Astrocyte (in vitro differentiated cells and primary cell): ENCODE results near the gene DDIT4L. TPM values are rescaled to one million over a fixed set of nuclear protein-coding genes. Genes with fewer than 3 reads are reported as not detected.

ENCODE experiments used
- DNase-seq: peaks from one replicate; pipeline ENCODE4 v3.0.0-alpha.2; 2010; ENCODE audit warnings: low read depth
- FAIRE-seq: peaks from 2 replicates; lab custom pipeline; 2011; peaks lifted over from hg19 to GRCh38; lab: Jason Lieb, UNC
- H2AFZ ChIP-seq: 2 replicates; pipeline ENCODE4 v1.6.0; 2012; ENCODE audit warnings: low read depth, low read length, inconsistent platforms
- H3K27ac ChIP-seq: 2 replicates; pipeline ENCODE4 v1.5.1; 2011; ENCODE audit warnings: low read depth, low read length, inconsistent platforms
- H3K27me3 ChIP-seq: 2 replicates; pipeline ENCODE4 v1.6.0; 2011; ENCODE audit warnings: low read length, inconsistent platforms; ENCODE audit not compliant: insufficient read depth
- H3K36me3 ChIP-seq: 2 replicates; pipeline ENCODE4 v1.5.1; 2011; ENCODE audit warnings: low read length, inconsistent platforms; ENCODE audit not compliant: insufficient read depth
- H3K4me1 ChIP-seq: 2 replicates; pipeline ENCODE4 v1.5.1; 2011; ENCODE audit warnings: low read length, inconsistent platforms; ENCODE audit not compliant: insufficient read depth
- H3K4me2 ChIP-seq: 2 replicates; pipeline ENCODE4 v1.6.0; 2012; ENCODE audit warnings: low read length, inconsistent platforms
- H3K4me3 ChIP-seq: 2 replicates; pipeline ENCODE4 v1.5.1; 2011; ENCODE audit warnings: low read depth, mild to moderate bottlenecking, low read length, inconsistent platforms; ENCODE audit not compliant: insufficient read depth
- H3K79me2 ChIP-seq: 2 replicates; pipeline ENCODE4 v1.6.0; 2012; ENCODE audit warnings: mild to moderate bottlenecking, low read length, inconsistent platforms; ENCODE audit not compliant: insufficient read depth
- H3K9ac ChIP-seq: 2 replicates; pipeline ENCODE4 v1.6.0; 2012; ENCODE audit warnings: mild to moderate bottlenecking, low read length, inconsistent platforms
- H3K9me3 ChIP-seq: 2 replicates; pipeline ENCODE4 v1.5.1; 2012; ENCODE audit warnings: low read depth, mild to moderate bottlenecking, low read length, inconsistent platforms; ENCODE audit not compliant: insufficient read depth
- H4K20me1 ChIP-seq: 2 replicates; pipeline ENCODE4 v1.6.0; 2012; ENCODE audit warnings: low read length, inconsistent platforms; ENCODE audit not compliant: insufficient read depth
- H3K27ac Mint-ChIP-seq: one replicate; pipeline ENCODE4 v1.8.0; 2021; ENCODE audit warnings: mild to moderate bottlenecking, mixed read lengths; ENCODE audit not compliant: unreplicated experiment
- H3K27me3 Mint-ChIP-seq: one replicate; pipeline ENCODE4 v1.8.0; 2021; ENCODE audit warnings: low read depth, mixed read lengths; ENCODE audit not compliant: unreplicated experiment
- H3K36me3 Mint-ChIP-seq: one replicate; pipeline ENCODE4 v1.8.0; 2021; ENCODE audit warnings: low read depth, mixed read lengths; ENCODE audit not compliant: unreplicated experiment
- H3K4me1 Mint-ChIP-seq: one replicate; pipeline ENCODE4 v1.8.0; 2021; ENCODE audit warnings: low read depth, mixed read lengths; ENCODE audit not compliant: unreplicated experiment
- H3K4me3 Mint-ChIP-seq: one replicate; pipeline ENCODE4 v1.8.0; 2021; ENCODE audit warnings: mild to moderate bottlenecking, moderate library complexity, mixed read lengths; ENCODE audit not compliant: unreplicated experiment
- H3K9me3 Mint-ChIP-seq: one replicate; pipeline ENCODE4 v1.8.0; 2021; ENCODE audit warnings: mild to moderate bottlenecking, mixed read lengths; ENCODE audit not compliant: unreplicated experiment
- EZH2 ChIP-seq: IDR thresholded peaks from 2 replicates; pipeline ENCODE4 v1.6.1; 2012; ENCODE audit warnings: mild to moderate bottlenecking, low read length, inconsistent platforms; ENCODE audit not compliant: insufficient read depth
- total RNA-seq: library from RNA; stranded (reverse); gene quantifications from 2 replicates; pipeline ENCODE4 v1.2.1, GENCODE V29; 2021
- TF ChIP-seq, protein P1 (sequence below): IDR thresholded peaks from 2 replicates; pipeline ENCODE4 v1.5.1; 2011; ENCODE audit warnings: low read depth, mild to moderate bottlenecking, inconsistent platforms, low read length, moderate library complexity; ENCODE audit not compliant: insufficient read depth

Gene DDIT4L
- total RNA-seq, 1 donor from 2014 or later: 1.5 TPM

DNA sequence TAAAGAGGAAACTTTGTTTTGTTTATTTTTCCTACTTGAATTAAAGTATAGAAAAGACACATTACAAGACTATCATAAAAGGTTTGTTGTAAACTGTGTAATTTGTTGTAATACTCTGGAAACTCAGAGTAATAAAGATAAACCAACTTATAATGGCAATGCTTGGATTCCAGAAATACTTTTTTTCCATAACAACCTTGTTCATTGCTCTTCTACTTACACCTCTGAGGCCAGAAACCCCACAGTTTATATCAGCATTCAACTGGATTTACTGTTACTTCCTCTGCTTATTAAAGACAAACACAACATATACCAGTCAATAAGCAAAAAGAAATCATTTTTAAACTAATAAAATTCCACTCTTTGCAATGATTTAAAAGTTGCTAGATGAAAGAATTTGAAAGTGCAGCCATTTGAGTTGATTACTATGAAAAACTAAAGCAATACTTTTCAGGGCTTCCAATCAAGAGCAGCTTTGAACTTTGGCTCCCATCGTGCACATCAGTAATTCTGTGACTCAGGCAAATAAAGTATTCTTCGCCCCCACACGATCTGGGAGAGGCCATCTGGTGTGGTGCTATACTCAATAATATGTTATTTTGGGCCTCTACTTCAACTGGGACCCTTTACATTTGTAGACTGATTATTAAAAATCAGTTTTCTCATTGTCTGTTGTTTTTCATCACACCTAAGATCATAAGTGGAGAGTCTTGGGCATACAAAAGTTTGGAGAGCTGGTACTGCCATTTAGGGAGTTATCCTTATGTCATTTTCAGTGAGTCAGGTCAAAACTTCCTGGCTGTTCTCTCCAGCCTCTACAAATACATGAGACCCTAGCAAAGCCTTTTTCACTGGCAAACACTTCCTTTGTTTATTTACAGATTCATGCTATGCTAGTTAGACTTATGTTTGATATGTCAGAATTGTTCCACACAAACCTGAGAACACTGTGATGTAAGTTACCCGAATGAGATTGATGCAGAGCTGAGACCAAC is 20.5 kb downstream of the DDIT4L start:
- H3K4me1 ChIP-seq: no peaks in the 10 kb centered on the region
- no peak overlapping the region for H3K4me3 ChIP-seq
- H3K36me3 ChIP-seq: no peaks in the 10 kb centered on the region
- Mint-ChIP-seq H3K4me3 (no peak overlapping the region), H3K4me1 (no peaks in the 10 kb centered on the region), H3K36me3 (no peaks in the 10 kb centered on the region), H3K27ac (no peak overlapping the region), H3K27me3 (no peaks in the 10 kb centered on the region), H3K9me3 (no peaks in the 10 kb centered on the region)
- no peak for FAIRE-seq
- no peak overlapping the region for H2AFZ ChIP-seq
- no peak overlapping the region for H3K27ac ChIP-seq
- DNase-seq: no peak
- peak overlapping the region; percentile 13 for H3K4me2 ChIP-seq
- H3K79me2 ChIP-seq: no peaks in the 10 kb centered on the region
- no peaks in the 10 kb centered on the region for H3K27me3 ChIP-seq
- no peaks in the 10 kb centered on the region for H4K20me1 ChIP-seq
- H3K9ac ChIP-seq: no peak overlapping the region
- H3K9me3 ChIP-seq: no peaks in the 10 kb centered on the region
- TF ChIP-seq, protein P1, sequence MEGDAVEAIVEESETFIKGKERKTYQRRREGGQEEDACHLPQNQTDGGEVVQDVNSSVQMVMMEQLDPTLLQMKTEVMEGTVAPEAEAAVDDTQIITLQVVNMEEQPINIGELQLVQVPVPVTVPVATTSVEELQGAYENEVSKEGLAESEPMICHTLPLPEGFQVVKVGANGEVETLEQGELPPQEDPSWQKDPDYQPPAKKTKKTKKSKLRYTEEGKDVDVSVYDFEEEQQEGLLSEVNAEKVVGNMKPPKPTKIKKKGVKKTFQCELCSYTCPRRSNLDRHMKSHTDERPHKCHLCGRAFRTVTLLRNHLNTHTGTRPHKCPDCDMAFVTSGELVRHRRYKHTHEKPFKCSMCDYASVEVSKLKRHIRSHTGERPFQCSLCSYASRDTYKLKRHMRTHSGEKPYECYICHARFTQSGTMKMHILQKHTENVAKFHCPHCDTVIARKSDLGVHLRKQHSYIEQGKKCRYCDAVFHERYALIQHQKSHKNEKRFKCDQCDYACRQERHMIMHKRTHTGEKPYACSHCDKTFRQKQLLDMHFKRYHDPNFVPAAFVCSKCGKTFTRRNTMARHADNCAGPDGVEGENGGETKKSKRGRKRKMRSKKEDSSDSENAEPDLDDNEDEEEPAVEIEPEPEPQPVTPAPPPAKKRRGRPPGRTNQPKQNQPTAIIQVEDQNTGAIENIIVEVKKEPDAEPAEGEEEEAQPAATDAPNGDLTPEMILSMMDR: no peak
- no peak for TF ChIP-seq EZH2

DNA sequence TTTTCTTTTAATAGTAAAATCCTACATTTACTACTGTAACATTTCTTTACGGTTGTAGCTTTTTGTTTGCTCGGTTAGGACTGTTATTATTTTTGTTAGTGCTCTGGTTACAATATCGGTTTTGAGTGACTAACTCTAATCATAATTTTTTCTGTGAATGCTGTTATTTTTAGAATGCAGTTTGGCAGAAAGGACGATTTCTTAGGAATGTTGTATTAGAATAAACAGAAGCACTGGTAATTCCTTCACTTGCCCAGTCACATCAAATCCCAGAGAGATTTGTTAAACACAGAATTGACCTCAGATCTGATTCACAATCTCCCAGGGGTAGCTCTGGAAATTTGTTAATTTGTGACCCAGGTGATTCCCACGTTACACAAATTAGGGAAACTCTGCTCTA is 21.7 kb downstream of the DDIT4L start:
- no peak for TF ChIP-seq EZH2
- TF ChIP-seq, protein P1: no peak
- Mint-ChIP-seq H3K9me3 (no peaks in the 10 kb centered on the region), H3K4me3 (no peak overlapping the region), H3K27ac (no peak overlapping the region), H3K36me3 (no peaks in the 10 kb centered on the region), H3K27me3 (no peaks in the 10 kb centered on the region), H3K4me1 (peaks cover 2% of the 10 kb centered on the region)
- Histone ChIP-seq H3K27me3 (no peaks in the 10 kb centered on the region), H3K79me2 (no peaks in the 10 kb centered on the region), H2AFZ (no peak overlapping the region), H3K4me2 (no peak overlapping the region), H3K27ac (no peak overlapping the region), H4K20me1 (no peaks in the 10 kb centered on the region), H3K4me1 (no peaks in the 10 kb centered on the region), H3K4me3 (no peak overlapping the region), H3K36me3 (no peaks in the 10 kb centered on the region), H3K9ac (no peak overlapping the region), H3K9me3 (no peaks in the 10 kb centered on the region)
- DNase-seq (peak; percentile 25), FAIRE-seq (peak; percentile 60)
